SKM-1 (cell line): Measurements from ENCODE around the gene TUBB2A.
A peak's percentile ranks its signal among the peaks of the same experiment; 100 is the strongest.

Experiments used
- DNase-seq: peaks from one replicate; lab custom pipeline; 2025; ENCODE audit not compliant: unreplicated experiment; lab: John Stamatoyannopoulos, UW

The TUBB2A gene

GRCh38 chr6:3124667-3125066 lies 32.7 kb downstream of the TUBB2A start:
- no peak for DNase-seq

- no peak for DNase-seq
Measured at GRCh38 chr6:3122823-3123182, 34.5 kb downstream of the TUBB2A start.

GRCh38 chr6:3120765-3121089 lies 36.6 kb downstream of the TUBB2A start:
- DNase-seq = no peak

- DNase-seq = no peak
Measured at GRCh38 chr6:3119040-3119723, 38.2 kb downstream of the TUBB2A start.

GRCh38 chr6:3118353-3119039 lies 38.8 kb downstream of the TUBB2A start, which contains the start of gene BPHL:
BPHL (plus strand) TSS chr6:3118711; CDS start chr6:3118741, 30 bp downstream.
- peak; percentile 84 for DNase-seq

GRCh38 chr6:3117912-3118352 lies 39.4 kb downstream of the TUBB2A start:
- DNase-seq = no peak

GRCh38 chr6:3114377-3114776 lies 43.0 kb downstream of the TUBB2A start:
- no peak for DNase-seq

- no peak for DNase-seq
Measured at GRCh38 chr6:3109761-3110160, 47.6 kb downstream of the TUBB2A start.

- no peak for DNase-seq
Measured at GRCh38 chr6:3108746-3109414, 48.5 kb downstream of the TUBB2A start.
